Measurements from ENCODE around the gene NOL6. TPM values are rescaled to one million over a fixed set of nuclear protein-coding genes. Genes with fewer than 3 reads are reported as not detected.
A peak's percentile ranks its signal among the peaks of the same experiment; 100 is the strongest.
"Not testable (repeated sequence)": the region's sequence is repeated elsewhere in the genome, so short reads cannot be mapped to it uniquely, and the experiment has no call there.

The NOL6 gene
- total and polyA plus RNA-seq, 4 experiments from 2014 or later, result 11.7 to 41.1 (median 33.6) TPM

DNA sequence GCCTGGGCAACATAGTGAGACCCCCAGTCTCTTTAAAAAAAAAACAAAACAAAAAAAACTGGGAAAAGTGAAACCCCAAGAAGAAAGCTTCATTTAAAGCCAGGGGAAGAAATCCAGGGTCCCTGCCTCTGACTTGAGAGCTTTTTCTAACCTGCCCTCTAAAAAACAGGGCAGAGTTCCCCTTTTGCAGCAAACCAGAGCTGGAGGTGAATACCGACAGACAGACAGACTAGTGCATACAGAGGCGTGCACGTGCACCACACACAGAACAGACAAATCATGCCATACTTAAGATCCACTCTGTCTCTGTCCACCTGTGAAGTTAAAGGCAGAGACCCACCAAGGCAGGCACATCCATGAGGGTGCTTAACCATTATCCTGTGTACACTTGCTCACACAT, 14.6 kb downstream of the NOL6 start:
- ChIA-PET CTCF (ENCODE audit: partially characterized antibody) (interaction anchor here (1.0 to 24.2 kb wide), 8 partner anchors 8 to 85 kb away, joined by 3 to 562 read pairs (median 31); partner anchors contain the start of genes AQP3, AQP7 and NOL6), POLR2A (ENCODE audit: partially characterized antibody) (interaction anchor here (0.5 to 19.7 kb wide), 8 partner anchors 8 to 359 kb away, joined by 3 to 299 read pairs (median 11); partner anchors contain the start of genes AQP3, NFX1 and NOL6)
- intact Hi-C loops (cut with micrococcal nuclease), result loop anchor here (10.0 kb wide), 1 partner anchor 56 kb away; no protein-coding TSS in a partner anchor
- no peaks in the 10 kb centered on the region for H3K9me3 Mint-ChIP-seq
- peak overlapping the region; percentile 58 for H3K27ac ChIP-seq (ENCODE audit: low read depth, low read length)
- peaks cover 27% of the 10 kb centered on the region for H3K36me3 ChIP-seq (ENCODE audit: insufficient read depth, low read length)
- peak overlapping the region in 5 of 8 donors; percentile 4 to 87 (median 63) for H3K4me3 Mint-ChIP-seq
- no peaks in the 10 kb centered on the region for H3K27me3 ChIP-seq (ENCODE audit: insufficient read depth, low read length)
- peak overlapping the region; percentile 88 to 98 (median 94) for H3K27ac Mint-ChIP-seq
- no peaks in the 10 kb centered on the region for H3K27me3 Mint-ChIP-seq
- peaks cover 14 to 35% of the 10 kb centered on the region in 2 donors for H3K36me3 Mint-ChIP-seq
- H3K4me1 ChIP-seq (ENCODE audit: insufficient read depth, low read length), result peaks cover 51% of the 10 kb centered on the region
- no peaks in the 10 kb centered on the region for H3K9me3 ChIP-seq (ENCODE audit: control insufficient read depth in 1 of 2, low read length in 2 of 2)
- peak in 2 of 5 donors; percentile 14 to 44 for DNase-seq
- H3K4me3 ChIP-seq (ENCODE audit: low read length in 2 of 2), result no peak overlapping the region
- peaks cover 32 to 57% (median 46%) of the 10 kb centered on the region in 4 donors for H3K4me1 Mint-ChIP-seq

DNA sequence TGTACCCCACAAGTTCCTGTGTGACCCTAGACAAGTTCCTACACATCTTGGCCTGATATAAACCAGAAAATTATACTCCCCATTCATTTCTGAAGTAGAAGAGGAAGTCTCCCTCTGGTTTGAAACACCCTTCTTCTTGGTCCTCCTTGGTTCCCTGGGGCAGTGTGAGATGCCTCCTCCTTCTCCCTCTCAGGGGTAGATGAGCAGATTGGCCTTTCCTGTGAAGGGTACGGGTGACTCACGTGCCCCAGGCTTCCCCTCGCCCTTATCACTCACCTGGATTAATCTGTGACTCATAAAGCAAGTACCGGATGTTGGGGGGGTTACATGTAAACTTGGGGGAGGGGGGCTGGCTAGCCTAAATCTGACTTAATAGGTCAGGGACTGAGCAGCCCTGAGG, 15.3 kb downstream of the NOL6 start:
- Mint-ChIP-seq H3K27me3 (no peaks in the 10 kb centered on the region), H3K4me3 (peak overlapping the region in 7 of 8 donors; percentile 42 to 87 (median 63)), H3K9me3 (no peaks in the 10 kb centered on the region), H3K27ac (peak overlapping the region; percentile 88 to 98 (median 94)), H3K4me1 (peaks cover 36 to 64% (median 53%) of the 10 kb centered on the region in 4 donors), H3K36me3 (peaks cover 12 to 29% of the 10 kb centered on the region in 2 donors)
- CTCF ChIA-PET (ENCODE audit: partially characterized antibody), result interaction anchor here (1.0 to 24.2 kb wide), 8 partner anchors 7 to 85 kb away, joined by 3 to 562 read pairs (median 31); partner anchors contain the start of genes AQP3, AQP7 and NOL6
- Histone ChIP-seq H3K36me3 (ENCODE audit: insufficient read depth, low read length) (peaks cover 21% of the 10 kb centered on the region), H3K4me3 (ENCODE audit: low read length in 2 of 2) (peak overlapping the region in 1 of 2 donors; percentile 4), H3K4me1 (ENCODE audit: insufficient read depth, low read length) (peaks cover 58% of the 10 kb centered on the region), H3K9me3 (ENCODE audit: control insufficient read depth in 1 of 2, low read length in 2 of 2) (no peaks in the 10 kb centered on the region), H3K27ac (ENCODE audit: low read depth, low read length) (peak overlapping the region; percentile 58), H3K27me3 (ENCODE audit: insufficient read depth, low read length) (no peaks in the 10 kb centered on the region)
- POLR2A ChIA-PET (ENCODE audit: partially characterized antibody), result interaction anchor here (0.5 to 19.7 kb wide), 7 partner anchors 9 to 168 kb away, joined by 3 to 299 read pairs (median 17); partner anchors contain the start of genes AQP3, NFX1 and NOL6
- peak; percentile 53 to 91 (median 56) for DNase-seq
- intact Hi-C loops (cut with micrococcal nuclease), result loop anchor here (1.0 to 10.0 kb wide), 4 partner anchors 12 to 56 kb away; no protein-coding TSS in a partner anchor

- H3K4me3 ChIP-seq (ENCODE audit: low read length in 2 of 2), result no peak overlapping the region
- no peaks in the 10 kb centered on the region for H3K36me3 ChIP-seq (ENCODE audit: insufficient read depth, low read length)
- POLR2A ChIA-PET (ENCODE audit: partially characterized antibody), result interaction anchor here (7.4 to 19.7 kb wide), 3 partner anchors 10 to 41 kb away, joined by 77 to 299 read pairs (median 83); partner anchors contain the start of genes AQP3 and NOL6
- peak overlapping the region; percentile 32 for H3K27ac ChIP-seq (ENCODE audit: low read depth, low read length)
- no peaks in the 10 kb centered on the region for H3K27me3 ChIP-seq (ENCODE audit: insufficient read depth, low read length)
- Mint-ChIP-seq H3K36me3 (peaks cover 0 to 9% of the 10 kb centered on the region in 2 donors), H3K4me3 (peak overlapping the region; percentile 25 to 75 (median 59)), H3K27ac (peak overlapping the region; percentile 80 to 93 (median 89)), H3K9me3 (no peaks in the 10 kb centered on the region), H3K27me3 (no peaks in the 10 kb centered on the region), H3K4me1 (peaks cover 45 to 78% (median 65%) of the 10 kb centered on the region in 4 donors)
- DNase-seq, result peak in 4 of 5 donors; percentile 13 to 46 (median 28)
- CTCF ChIA-PET (ENCODE audit: partially characterized antibody), result interaction anchor here (1.0 to 16.3 kb wide), 5 partner anchors 9 to 81 kb away, joined by 4 to 562 read pairs (median 8); partner anchors contain the start of genes AQP3, AQP7 and NOL6
- intact Hi-C loops (cut with micrococcal nuclease), result loop anchor here (10.0 kb wide), 1 partner anchor 59 kb away; no protein-coding TSS in a partner anchor
- H3K4me1 ChIP-seq (ENCODE audit: insufficient read depth, low read length), result peaks cover 72% of the 10 kb centered on the region
- H3K9me3 ChIP-seq (ENCODE audit: control insufficient read depth in 1 of 2, low read length in 2 of 2), result no peaks in the 10 kb centered on the region
Measured at GRCh38 chr9:33455945-33456344, 17.8 kb downstream of the NOL6 start.

DNA sequence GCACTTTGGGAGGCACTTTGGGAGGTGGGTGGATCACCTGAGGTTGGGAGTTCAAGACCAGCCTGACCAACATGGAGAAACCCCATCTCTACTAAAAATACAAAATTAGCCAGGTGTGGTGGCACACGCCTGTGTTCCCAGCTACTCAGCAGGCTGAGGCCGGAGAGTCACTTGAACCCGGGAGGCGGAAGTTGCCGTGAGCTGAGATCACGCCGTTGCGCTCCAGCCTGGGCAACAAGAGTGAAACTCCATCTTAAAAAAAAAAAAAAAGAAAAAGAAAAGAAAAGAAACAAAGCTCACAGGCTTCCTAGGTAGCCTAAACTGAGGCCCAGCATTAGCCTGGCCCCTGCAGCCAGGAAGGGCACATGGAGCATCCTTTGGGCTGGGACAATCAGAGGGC, 18.3 kb downstream of the NOL6 start:
- H3K36me3 ChIP-seq (ENCODE audit: insufficient read depth, low read length); H3K27me3 ChIP-seq (ENCODE audit: insufficient read depth, low read length); H3K4me3 ChIP-seq (ENCODE audit: low read length in 2 of 2); H3K27me3 Mint-ChIP-seq; H3K36me3 Mint-ChIP-seq; H3K9me3 Mint-ChIP-seq; H3K9me3 ChIP-seq (ENCODE audit: control insufficient read depth in 1 of 2, low read length in 2 of 2): not testable (repeated sequence)
- Histone ChIP-seq H3K4me1 (ENCODE audit: insufficient read depth, low read length) (peaks cover 72% of the 10 kb centered on the region), H3K27ac (ENCODE audit: low read depth, low read length) (peak overlapping the region; percentile 32)
- DNase-seq, result peak in 1 of 5 donors; percentile 11
- intact Hi-C loops (cut with micrococcal nuclease), result loop anchor here (10.0 kb wide), 1 partner anchor 59 kb away; no protein-coding TSS in a partner anchor
- H3K27ac Mint-ChIP-seq, result peak overlapping the region in 6 of 7 donors; percentile 80 to 93 (median 88)
- H3K4me3 Mint-ChIP-seq, result peak overlapping the region in 7 of 8 donors; percentile 14 to 75 (median 55)
- ChIA-PET CTCF (ENCODE audit: partially characterized antibody) (interaction anchor here (1.0 to 16.3 kb wide), 5 partner anchors 8 to 81 kb away, joined by 4 to 562 read pairs (median 8); partner anchors contain the start of genes AQP3, AQP7 and NOL6), POLR2A (ENCODE audit: partially characterized antibody) (interaction anchor here (0.7 to 19.7 kb wide), 4 partner anchors 10 to 40 kb away, joined by 3 to 299 read pairs (median 80); partner anchors contain the start of genes AQP3 and NOL6)
- peaks cover 46 to 80% (median 66%) of the 10 kb centered on the region in 4 donors for H3K4me1 Mint-ChIP-seq

DNA sequence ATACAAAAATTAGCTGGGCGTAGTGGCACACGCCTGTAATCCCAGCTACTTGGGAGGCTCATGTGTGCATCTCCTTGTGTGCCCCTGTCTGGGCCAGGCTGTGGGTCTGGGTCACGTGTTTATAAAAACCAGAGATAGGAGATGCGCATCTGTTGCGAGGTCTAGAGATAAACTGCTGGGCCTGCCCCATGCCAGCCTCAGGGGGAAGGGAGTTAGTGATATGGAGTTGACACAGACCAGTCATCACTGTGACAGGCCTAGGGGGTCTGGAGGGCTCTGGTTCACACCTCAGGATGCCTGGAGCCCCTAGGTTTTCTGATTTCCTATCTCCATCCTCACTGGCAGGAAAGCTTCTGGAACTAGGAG, 19.1 kb downstream of the NOL6 start:
- peak overlapping the region; percentile 36 for H3K27ac ChIP-seq (ENCODE audit: low read depth, low read length)

GRCh38 chr9:33453999-33454660, 19.6 kb downstream of the NOL6 start:
- Histone ChIP-seq H3K36me3 (ENCODE audit: insufficient read depth, low read length) (no peaks in the 10 kb centered on the region), H3K4me1 (ENCODE audit: insufficient read depth, low read length) (peaks cover 68% of the 10 kb centered on the region), H3K27ac (ENCODE audit: low read depth, low read length) (peak overlapping the region; percentile 36), H3K27me3 (ENCODE audit: insufficient read depth, low read length) (no peaks in the 10 kb centered on the region), H3K4me3 (ENCODE audit: low read length in 2 of 2) (no peak overlapping the region), H3K9me3 (ENCODE audit: control insufficient read depth in 1 of 2, low read length in 2 of 2) (no peaks in the 10 kb centered on the region)
- intact Hi-C loops (cut with micrococcal nuclease), result loop anchor here (10.0 kb wide), 1 partner anchor 61 kb away; no protein-coding TSS in a partner anchor
- DNase-seq, result peak in 2 of 5 donors; percentile 12 to 17
- Mint-ChIP-seq H3K4me3 (peak overlapping the region; percentile 36 to 79 (median 59)), H3K27ac (peak overlapping the region; percentile 85 to 93 (median 88)), H3K36me3 (peaks cover 0 to 5% of the 10 kb centered on the region in 2 donors), H3K4me1 (peaks cover 45 to 75% (median 60%) of the 10 kb centered on the region in 4 donors), H3K27me3 (no peaks in the 10 kb centered on the region), H3K9me3 (no peaks in the 10 kb centered on the region)
- CTCF ChIA-PET (ENCODE audit: partially characterized antibody), result interaction anchor here (0.9 to 16.3 kb wide), 9 partner anchors 10 to 79 kb away, joined by 3 to 562 read pairs (median 22); partner anchors contain the start of genes AQP7 and NOL6
- POLR2A ChIA-PET (ENCODE audit: partially characterized antibody), result interaction anchor here (2.9 to 19.7 kb wide), 5 partner anchors 4 to 50 kb away, joined by 21 to 299 read pairs (median 83); partner anchors contain the start of genes AQP3, AQP7 and NOL6

More for the DNA sequence above, 19.1 kb downstream of the NOL6 start:
- Mint-ChIP-seq H3K4me1 (peaks cover 46 to 78% (median 65%) of the 10 kb centered on the region in 4 donors), H3K27ac (peak overlapping the region; percentile 85 to 93 (median 88)), H3K4me3 (peak overlapping the region in 7 of 8 donors; percentile 36 to 79 (median 58))
- intact Hi-C loops (cut with micrococcal nuclease), result loop anchor here (10.0 kb wide), 1 partner anchor 60 kb away; no protein-coding TSS in a partner anchor
- H3K27me3 ChIP-seq (ENCODE audit: insufficient read depth, low read length); H3K9me3 ChIP-seq (ENCODE audit: control insufficient read depth in 1 of 2, low read length in 2 of 2); H3K36me3 Mint-ChIP-seq; H3K27me3 Mint-ChIP-seq; H3K9me3 Mint-ChIP-seq; H3K4me3 ChIP-seq (ENCODE audit: low read length in 2 of 2); H3K36me3 ChIP-seq (ENCODE audit: insufficient read depth, low read length): not testable (repeated sequence)
- H3K4me1 ChIP-seq (ENCODE audit: insufficient read depth, low read length), result peaks cover 72% of the 10 kb centered on the region
- CTCF ChIA-PET (ENCODE audit: partially characterized antibody), result interaction anchor here (0.9 to 16.3 kb wide), 3 partner anchors 15 to 51 kb away, joined by 3 to 562 read pairs (median 89); partner anchors contain the start of genes AQP7 and NOL6
- DNase-seq, result peak in 1 of 5 donors; percentile 25
- POLR2A ChIA-PET (ENCODE audit: partially characterized antibody), result interaction anchor here (2.9 to 19.7 kb wide), 5 partner anchors 4 to 51 kb away, joined by 21 to 299 read pairs (median 83); partner anchors contain the start of genes AQP3, AQP7 and NOL6
